ENCODE results near the gene NHLRC4.

The NHLRC4 gene

GRCh38 chr16:544517-544916, 22.3 kb upstream of the NHLRC4 start:
- ChIA-PET POLR2A (no interaction called here), CTCF (no interaction called here)
- Histone ChIP-seq H3K27ac (ENCODE audit: extremely low read depth, low read depth, low read length) (no peak overlapping the region), H3K4me3 (ENCODE audit: low read depth, low read length) (no peak overlapping the region), H3K9me3 (ENCODE audit: control insufficient read depth, insufficient read depth, low read depth, low read length) (no peaks in the 10 kb centered on the region), H3K36me3 (ENCODE audit: control insufficient read depth in 2 of 2, insufficient read depth in 1 of 2, low read length in 2 of 2) (peaks cover 0 to 32% of the 10 kb centered on the region in 2 experiments; a peak in 2 of 3 replicates), H3K4me1 (ENCODE audit: control insufficient read depth, insufficient read depth, low read length) (no peaks in the 10 kb centered on the region)
- TF ChIP-seq ZFP3 (tag by site-specific recombination; IDR thresholded peaks at IDR 0.05; ENCODE audit: low read depth) (no peak), WT1 (tag by site-specific recombination; IDR thresholded peaks at IDR 0.05) (peak; percentile 69)

- ChIA-PET CTCF (interaction anchor here (0.6 kb wide), 1 partner anchor 700 kb away, joined by 3 read pairs; no protein-coding TSS in a partner anchor), POLR2A (no interaction called here)
- no peak overlapping the region for H3K27ac ChIP-seq (ENCODE audit: extremely low read depth, low read depth, low read length)
- no peaks in the 10 kb centered on the region for H3K4me1 ChIP-seq (ENCODE audit: control insufficient read depth, insufficient read depth, low read length)
- TF ChIP-seq GLIS1 (tag by site-specific recombination; IDR thresholded peaks at IDR 0.05) (peak; percentile 40; the same call in 1 of the 2 replicates), REST (tag by site-specific recombination; IDR thresholded peaks at IDR 0.05) (no peak), ZNF785 (tag by site-specific recombination; IDR thresholded peaks at IDR 0.05) (no peak)
- peaks cover 0 to 33% of the 10 kb centered on the region in 2 experiments; a peak in 2 of 3 replicates for H3K36me3 ChIP-seq (ENCODE audit: control insufficient read depth in 2 of 2, insufficient read depth in 1 of 2, low read length in 2 of 2)
- no peaks in the 10 kb centered on the region for H3K9me3 ChIP-seq (ENCODE audit: control insufficient read depth, insufficient read depth, low read depth, low read length)
- H3K4me3 ChIP-seq (ENCODE audit: low read depth, low read length), result no peak overlapping the region
Measured at GRCh38 chr16:546909-547770, 19.7 kb upstream of the NHLRC4 start.

GRCh38 chr16:548586-548985, 18.2 kb upstream of the NHLRC4 start:
- H3K9me3 ChIP-seq (ENCODE audit: control insufficient read depth, insufficient read depth, low read depth, low read length), result no peaks in the 10 kb centered on the region
- TF ChIP-seq ZNF692 (tag by site-specific recombination; IDR thresholded peaks at IDR 0.05) (no peak), SCRT2 (tag by site-specific recombination; IDR thresholded peaks at IDR 0.05) (peak; percentile 66), HIC1 (tag by site-specific recombination; IDR thresholded peaks at IDR 0.05) (0 out of 2 replicates have a peak, but pooled peaks have one; percentile 44)
- H3K4me1 ChIP-seq (ENCODE audit: control insufficient read depth, insufficient read depth, low read length), result no peaks in the 10 kb centered on the region
- H3K4me3 ChIP-seq (ENCODE audit: low read depth, low read length), result no peak overlapping the region
- H3K27ac ChIP-seq (ENCODE audit: extremely low read depth, low read depth, low read length), result no peak overlapping the region
- ChIA-PET POLR2A (no interaction called here), CTCF (no interaction called here)
- peaks cover 0 to 38% of the 10 kb centered on the region in 2 experiments; a peak in 1 of 3 replicates for H3K36me3 ChIP-seq (ENCODE audit: control insufficient read depth in 2 of 2, insufficient read depth in 1 of 2, low read length in 2 of 2)

Measured in HEK293 (cell line).